Dermis blood vessel endothelial cell (primary cell): Measurements from ENCODE around the gene BTBD9. TPM values are rescaled to one million over a fixed set of nuclear protein-coding genes. Genes with fewer than 3 reads are reported as not detected.

ENCODE experiments used
- DNase-seq: peaks from one replicate; pipeline ENCODE4 v3.0.0; 2010
- total RNA-seq: library from RNA; depleted of rRNA; stranded (reverse); fragments of >200 nt; gene quantifications from 2 replicates; pipeline ENCODE4 v1.2.3, GENCODE V29; 2014

Gene BTBD9
- total RNA-seq, 1 donor from 2014 or later = 12.1 TPM

DNA sequence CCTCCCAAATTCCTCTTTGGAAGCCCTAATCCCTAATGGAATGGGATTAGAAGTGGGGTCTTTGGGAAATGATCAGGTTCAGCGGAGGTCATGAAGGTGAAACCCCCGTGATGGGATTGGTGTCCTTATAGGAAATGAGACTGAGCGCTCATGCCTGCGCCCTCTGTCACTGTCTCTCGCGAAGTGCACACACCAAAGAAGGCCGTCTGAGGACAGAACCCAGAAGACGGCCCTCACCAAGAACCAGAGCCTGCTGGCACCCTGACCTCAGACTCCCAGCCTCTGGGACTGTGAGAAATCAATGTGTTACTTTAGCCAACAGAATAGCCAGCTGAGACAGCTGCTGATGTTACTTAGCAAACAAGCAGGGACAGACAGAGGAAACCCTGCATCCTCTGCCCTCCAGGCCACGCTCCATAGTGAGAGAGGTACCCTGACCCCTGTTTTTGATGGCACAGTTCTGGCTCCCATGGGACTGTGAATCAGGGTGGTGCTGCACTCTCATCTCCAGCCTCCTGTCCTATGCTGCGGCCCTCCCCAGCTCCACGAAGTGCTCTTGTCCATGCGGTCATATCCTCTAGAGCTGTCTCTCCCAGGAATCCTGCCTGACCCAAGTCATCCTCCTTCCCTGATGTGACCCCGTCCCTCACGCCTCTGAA is 450.9 kb downstream of the BTBD9 start:
- no peak for DNase-seq

- DNase-seq = no peak
Measured at GRCh38 chr6:38187811-38188590, 451.7 kb downstream of the BTBD9 start.

- DNase-seq = no peak
Measured at GRCh38 chr6:38187325-38187724, 452.4 kb downstream of the BTBD9 start.

- no peak for DNase-seq
Measured at GRCh38 chr6:38185752-38186151, 454.0 kb downstream of the BTBD9 start.

- DNase-seq = no peak
Measured at GRCh38 chr6:38185244-38185643, 454.5 kb downstream of the BTBD9 start.

- DNase-seq = no peak
Measured at GRCh38 chr6:38184585-38185080, 455.1 kb downstream of the BTBD9 start.

DNA sequence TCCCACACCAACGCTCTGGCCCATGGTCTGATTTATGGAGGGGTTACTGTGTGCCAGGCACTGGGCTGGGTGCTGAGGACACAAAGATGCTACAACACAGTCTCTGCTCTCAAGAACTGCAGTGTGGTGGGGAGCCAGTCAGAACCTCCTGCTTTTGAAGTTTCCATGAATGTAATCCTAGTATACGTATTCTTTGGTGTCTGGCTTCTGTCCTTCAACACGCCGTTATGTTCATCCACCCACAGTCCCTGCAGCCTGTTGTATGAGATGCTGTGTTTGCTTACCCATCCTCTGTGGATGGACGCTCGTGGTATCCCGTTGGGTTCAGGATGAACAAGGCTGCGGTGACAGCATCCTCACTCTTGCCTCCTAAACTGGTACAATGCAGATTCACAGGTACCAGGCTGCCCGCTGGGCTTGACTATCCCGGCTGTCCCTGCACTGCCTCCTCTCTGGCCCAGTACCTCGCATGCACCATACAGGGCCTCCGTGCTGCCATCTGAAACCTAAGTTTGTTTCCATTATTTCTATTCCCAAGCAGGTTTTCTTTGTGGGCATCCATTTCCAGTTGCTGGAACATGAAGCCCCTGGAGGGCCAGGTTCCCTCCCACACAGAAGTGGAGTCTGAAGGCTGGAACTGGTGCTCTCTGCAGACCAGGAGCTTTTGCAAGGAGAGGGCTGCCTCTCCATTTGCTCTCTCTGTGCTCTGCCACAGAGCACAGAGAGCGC is 455.7 kb downstream of the BTBD9 start:
- no peak for DNase-seq

DNA sequence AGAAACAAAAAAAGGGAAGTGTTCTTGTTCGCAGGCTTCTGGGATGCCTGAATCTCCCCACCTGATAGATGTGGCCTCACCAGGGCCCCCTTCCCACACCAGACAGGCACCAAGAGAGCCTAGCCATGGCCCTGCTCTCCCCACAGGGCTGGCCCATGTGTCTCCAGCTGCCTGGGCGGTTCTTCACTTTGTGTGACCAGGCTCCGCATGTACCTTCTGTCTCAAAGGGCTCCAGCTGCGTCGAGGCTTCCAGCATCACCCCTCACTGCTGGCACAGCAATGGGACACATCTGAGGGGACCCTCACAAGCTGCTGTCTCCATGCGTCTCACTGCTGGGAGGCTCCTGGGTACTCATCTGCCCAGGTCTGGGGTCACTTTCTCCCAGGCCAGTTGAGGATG is 457.3 kb downstream of the BTBD9 start:
- no peak for DNase-seq

DNA sequence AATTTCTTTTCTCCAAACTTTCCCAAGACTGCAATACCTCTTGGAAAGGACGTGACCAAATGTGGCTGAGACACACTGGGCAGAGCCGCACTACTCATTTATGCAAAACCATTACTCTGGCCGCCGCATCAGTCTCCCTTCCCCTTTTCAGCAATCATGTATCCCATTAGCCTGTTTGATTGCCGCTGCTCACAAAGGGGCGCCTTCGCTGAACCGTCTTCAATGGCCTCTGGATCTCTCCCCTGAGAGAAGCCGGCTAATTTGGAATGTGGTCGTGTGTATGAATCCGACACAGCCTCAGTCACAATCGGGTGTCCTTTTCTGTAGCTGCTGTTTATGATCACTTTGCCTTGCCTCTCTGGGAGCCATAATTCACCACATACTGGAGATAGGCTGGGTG is 459.1 kb downstream of the BTBD9 start:
- no peak for DNase-seq

- DNase-seq = no peak
Measured at GRCh38 chr6:38179794-38180430, 459.8 kb downstream of the BTBD9 start.

GRCh38 chr6:38179300-38179699 is 460.4 kb downstream of the BTBD9 start:
- DNase-seq = no peak

DNA sequence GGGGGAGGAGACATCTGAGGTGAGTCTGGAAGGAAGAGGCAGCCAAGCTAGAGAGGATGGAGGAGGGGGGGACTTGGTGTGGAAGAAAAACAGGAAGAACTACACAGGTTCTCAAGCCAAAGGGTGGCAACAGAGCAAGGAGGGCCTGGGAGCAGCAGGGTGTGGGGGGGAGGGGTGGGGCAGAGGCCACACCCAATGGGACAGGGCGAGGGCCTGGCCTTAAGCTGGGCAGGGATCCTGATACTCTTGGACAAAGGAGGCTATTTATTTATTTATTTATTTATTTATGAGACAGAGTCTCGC is 461.2 kb downstream of the BTBD9 start:
- DNase-seq = no peak

DNA sequence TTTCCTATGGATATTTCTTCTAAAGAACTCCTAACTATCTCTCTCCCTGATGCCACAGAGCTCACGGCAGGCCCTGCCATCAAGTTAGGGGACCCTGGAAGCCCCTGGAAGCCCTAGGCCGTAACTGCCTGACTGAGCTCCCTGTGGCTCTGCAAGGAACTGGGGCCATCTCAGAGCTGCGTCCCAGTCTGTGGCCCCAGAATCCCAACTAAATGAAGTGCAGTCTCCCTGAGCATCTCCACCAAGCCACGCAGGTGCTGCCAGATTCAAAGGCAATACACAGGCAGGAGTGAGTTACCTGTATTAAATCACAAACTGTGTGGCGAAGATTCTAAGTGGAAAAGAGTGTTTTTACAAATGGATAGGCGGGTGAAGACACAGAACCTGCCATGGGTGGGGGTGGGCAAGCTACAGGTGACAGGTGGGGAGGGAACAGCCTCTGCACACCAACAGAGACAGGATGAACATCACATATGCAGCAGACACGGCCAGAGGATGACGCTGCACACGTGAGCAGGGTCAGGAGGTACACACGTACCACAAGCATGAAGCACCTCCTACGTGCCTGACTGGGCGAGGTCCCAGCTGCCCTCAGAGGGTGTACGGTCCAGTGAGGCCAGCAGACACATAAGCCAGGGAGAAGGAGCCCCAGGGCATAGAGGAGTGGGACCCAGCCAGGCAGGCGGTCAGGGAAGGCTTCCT is 461.7 kb downstream of the BTBD9 start:
- no peak for DNase-seq

GRCh38 chr6:38176797-38177751 is 462.7 kb downstream of the BTBD9 start:
- no peak for DNase-seq

GRCh38 chr6:38175786-38176185 is 463.9 kb downstream of the BTBD9 start:
- no peak for DNase-seq

DNA sequence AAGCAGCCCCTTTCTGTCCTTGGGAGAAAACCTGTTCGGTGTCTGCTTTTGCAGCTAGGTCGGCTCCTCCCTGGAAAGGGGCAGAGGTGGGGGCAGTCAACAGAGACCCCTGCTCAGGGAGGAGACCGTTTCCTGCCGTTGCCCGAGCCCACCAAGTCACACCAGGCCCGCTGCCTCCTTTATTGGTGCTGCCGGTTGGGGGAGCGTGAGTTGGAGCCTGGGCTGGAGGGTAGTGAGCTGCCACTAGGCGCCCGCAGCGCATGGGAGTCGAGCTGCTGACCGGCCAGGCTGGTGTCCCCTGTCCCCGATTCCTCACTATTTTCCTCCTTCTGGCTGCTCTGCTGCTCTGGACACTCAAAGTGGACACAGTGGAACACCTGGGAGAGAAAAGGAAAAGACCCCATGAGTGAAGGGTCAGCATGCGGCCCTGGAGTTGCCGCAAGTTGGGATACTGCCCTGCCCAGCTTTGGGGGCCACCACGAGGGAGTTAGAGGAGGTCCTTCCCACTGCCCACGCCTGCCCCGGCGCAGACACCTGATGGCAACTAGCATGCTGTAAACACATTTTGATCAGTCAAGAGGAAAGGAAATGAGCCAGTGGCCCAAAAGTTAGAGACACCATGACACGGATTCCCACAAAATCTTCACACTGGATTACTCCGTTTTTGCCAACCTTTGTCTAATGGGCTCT is 464.8 kb downstream of the BTBD9 start:
- DNase-seq = no peak

- DNase-seq = no peak
Measured at GRCh38 chr6:38174315-38174714, 465.4 kb downstream of the BTBD9 start.

DNA sequence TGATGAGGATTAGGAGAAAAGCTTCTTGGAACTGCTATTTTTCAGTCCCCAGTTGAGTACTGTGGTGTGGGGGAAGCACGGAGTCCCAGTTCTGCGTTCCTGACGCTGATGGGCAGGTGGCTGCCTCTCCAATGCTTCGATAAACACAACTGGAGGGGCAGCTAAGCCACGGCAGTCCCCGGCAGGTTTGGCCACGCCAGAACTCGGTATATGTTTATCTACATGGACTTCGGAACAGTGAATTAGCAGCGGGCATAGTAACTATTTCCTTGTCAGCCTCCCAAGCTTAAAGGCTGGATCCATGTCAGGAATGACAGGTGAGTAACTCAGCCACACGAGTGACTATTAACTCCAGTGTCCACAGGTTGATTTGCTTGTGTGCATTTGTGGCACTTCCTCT is 465.8 kb downstream of the BTBD9 start:
- DNase-seq = no peak

DNA sequence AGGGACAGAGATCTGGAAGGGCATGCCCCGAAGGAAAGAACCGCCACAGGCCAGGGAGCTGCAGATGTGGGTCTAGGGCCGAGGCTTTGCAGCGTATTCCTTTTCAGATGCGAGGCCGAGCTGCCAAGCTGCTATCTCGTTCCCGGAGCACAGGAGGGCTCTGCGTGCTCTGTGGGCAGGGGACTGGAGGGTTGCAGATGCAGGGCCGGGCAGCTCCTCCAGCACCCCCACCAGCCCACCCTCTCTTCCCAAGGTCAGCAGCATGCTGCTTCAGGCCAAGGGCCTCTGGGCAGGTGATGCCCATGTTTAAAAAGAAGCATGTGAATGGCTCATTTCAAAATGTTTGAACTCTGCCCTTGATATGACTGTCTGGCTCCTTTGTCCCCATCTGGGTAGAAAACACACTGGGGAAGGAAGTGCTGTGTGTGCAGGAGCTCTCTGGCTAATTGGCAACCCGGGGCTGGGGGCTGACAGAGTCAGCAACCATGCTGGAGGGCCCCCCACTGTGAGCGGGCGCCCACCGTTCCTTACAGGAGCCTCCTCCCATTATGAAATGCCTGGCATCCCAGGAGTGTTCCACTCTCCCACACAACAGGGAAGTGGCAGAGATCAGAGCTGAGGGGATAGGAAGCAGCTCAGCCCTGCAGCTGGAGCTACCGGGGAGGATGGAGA is 466.9 kb downstream of the BTBD9 start:
- DNase-seq = no peak
